D721Med (cell line): ENCODE measurements around the gene COL26A1.
A peak's percentile ranks its signal among the peaks of the same experiment; 100 is the strongest.
"Not testable (repeated sequence)": the region's sequence is repeated elsewhere in the genome, so short reads cannot be mapped to it uniquely, and the experiment has no call there.

Source experiments
- DNase-seq: peaks from one replicate; pipeline ENCODE4 v3.0.0; 2011; ENCODE audit warnings: low spot score; ENCODE audit not compliant: insufficient read length
- FAIRE-seq: peaks from 2 replicates; lab custom pipeline; 2011; peaks lifted over from hg19 to GRCh38; lab: Jason Lieb, UNC
- CTCF ChIP-seq: IDR thresholded peaks from 2 replicates; pipeline ENCODE4 v1.5.1; 2012; ENCODE audit warnings: mild to moderate bottlenecking, control low read depth; ENCODE audit not compliant: insufficient read depth; ENCODE audit errors: missing control alignments

Gene COL26A1

DNA sequence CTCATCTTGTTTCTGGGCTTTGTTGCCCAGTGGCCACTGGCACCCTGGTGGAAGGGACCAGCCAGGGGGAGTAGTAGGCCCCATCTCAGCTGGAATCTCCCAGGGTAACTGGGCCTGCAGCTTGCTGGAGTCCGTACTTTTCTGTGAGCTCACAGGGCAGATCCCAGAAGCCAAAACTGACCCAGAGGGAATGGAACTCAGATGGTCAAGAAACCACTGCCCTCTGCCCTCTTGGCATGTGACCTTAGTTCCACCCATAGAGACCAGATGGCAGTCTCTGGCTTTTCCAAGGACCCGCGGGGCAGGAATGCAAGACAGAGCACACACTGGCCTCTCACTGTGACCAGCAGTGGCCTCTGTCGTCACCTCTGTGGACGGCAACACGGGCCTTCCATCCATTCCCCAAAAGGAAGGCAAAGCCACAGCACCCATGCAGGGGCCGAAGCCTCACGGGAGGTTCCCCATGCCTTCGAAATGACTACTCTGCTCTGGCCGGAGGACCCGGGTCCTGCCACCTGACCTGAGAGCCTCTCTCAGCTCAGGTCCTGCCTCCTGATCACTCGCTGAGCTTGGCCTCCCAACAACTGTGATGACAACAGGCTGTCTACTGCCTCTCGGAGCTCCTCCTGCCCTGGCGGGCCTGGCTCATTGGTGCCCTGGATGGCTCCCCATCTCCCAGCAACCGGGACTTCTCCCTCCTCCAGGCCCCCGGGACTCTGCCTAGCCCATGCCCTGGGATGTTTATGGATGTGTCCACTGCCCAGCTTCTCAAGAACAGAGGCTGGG, 236.5 kb downstream of the COL26A1 start:
- no peak for TF ChIP-seq CTCF
- no peak for DNase-seq
- no peak for FAIRE-seq

- no peak for FAIRE-seq
- no peak for DNase-seq
- TF ChIP-seq CTCF: no peak
Observed at GRCh38 chr7:101599787-101600186, 237.1 kb downstream of the COL26A1 start.

GRCh38 chr7:101602082-101602481, 239.4 kb downstream of the COL26A1 start:
- FAIRE-seq: no peak
- no peak for DNase-seq
- no peak for TF ChIP-seq CTCF

GRCh38 chr7:101602484-101603241, 240.0 kb downstream of the COL26A1 start:
- peak; percentile 89 for TF ChIP-seq CTCF
- FAIRE-seq (no peak), DNase-seq (no peak)

GRCh38 chr7:101604331-101604933, 241.8 kb downstream of the COL26A1 start:
- no peak for TF ChIP-seq CTCF
- no peak for FAIRE-seq
- DNase-seq: no peak

DNA sequence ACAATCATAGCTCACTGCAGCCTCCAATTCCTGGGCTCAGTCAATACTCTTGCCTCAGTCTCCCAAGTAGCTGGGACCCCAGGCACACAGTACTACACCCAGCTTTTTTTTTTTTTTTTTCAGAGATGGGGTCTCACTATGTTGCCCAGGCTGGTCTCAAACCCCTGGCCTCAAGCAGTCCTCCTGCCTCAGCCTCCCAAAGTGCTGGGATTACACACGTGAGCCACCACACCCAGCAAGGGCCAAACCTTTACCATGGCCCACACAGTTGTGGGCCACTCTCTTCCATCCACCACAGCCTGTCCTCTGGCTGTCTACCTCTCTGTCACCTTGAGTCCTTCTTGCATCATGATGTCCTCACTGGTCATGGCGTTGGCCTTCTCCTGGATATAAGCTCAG, 242.3 kb downstream of the COL26A1 start:
- not testable (repeated sequence) for DNase-seq, FAIRE-seq

- TF ChIP-seq CTCF: no peak
- FAIRE-seq: no peak
- DNase-seq: no peak
Observed at GRCh38 chr7:101605611-101606497, 243.2 kb downstream of the COL26A1 start.
